ENCODE results near the gene TRPM3.

The TRPM3 gene

DNA sequence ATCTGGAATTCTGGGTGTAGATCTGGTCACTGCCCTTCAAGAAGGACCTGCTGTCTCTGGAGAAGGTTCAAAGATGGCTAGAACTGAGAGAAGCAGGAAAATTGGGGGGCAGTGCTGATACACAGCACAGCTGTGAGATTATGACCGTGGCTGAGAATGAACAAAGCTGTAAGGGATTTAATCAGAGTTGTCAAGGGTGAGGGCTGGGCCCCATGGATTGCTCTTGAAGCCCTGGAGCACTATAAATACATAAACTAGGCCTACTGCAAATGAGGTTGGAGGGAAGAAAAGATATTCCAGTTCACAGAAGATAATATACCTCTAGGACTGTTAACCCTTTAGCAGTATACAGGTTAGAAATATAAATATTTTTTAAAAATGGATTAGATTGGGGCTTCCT lies 620.6 kb downstream of the TRPM3 start:
- no peak for DNase-seq

DNA sequence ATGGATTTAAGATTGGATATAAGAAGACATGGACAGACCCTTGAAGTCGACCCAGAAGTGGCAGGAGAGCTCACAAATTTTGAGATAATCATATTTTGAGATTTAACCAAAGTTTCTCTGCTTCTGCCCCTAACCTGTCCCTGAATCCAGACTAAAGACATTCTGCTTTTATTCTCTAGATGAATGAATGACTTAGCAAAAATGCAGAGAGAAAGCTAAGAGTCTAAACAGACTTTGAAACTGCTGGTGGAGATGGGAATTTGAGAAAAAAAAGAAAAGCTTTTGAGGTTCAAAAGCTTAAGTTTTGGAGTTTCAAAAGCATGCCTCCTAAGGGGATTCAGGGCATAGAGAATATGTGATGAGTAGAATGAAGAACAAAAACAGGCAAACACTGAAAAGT lies 621.8 kb downstream of the TRPM3 start:
- DNase-seq = no peak

DNA sequence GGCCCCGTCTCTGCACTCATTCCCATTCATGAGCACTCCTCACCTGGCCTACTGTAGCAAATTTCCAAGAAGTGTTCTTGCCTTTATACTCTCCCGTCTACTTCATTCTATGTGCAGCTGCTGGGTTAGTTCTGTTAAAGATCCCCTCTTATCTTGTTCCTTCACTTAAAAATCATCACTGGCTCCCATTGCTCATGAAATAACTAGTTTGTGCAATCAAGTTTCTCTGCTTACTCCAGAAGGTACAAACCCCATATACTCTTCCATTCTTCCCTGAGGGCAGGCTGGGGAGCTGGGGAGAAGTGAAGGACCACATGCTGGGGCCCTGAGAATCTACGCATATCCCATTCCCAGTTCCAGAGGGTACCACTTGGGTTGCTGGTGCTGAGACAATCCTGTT lies 622.6 kb downstream of the TRPM3 start:
- DNase-seq = no peak

DNA sequence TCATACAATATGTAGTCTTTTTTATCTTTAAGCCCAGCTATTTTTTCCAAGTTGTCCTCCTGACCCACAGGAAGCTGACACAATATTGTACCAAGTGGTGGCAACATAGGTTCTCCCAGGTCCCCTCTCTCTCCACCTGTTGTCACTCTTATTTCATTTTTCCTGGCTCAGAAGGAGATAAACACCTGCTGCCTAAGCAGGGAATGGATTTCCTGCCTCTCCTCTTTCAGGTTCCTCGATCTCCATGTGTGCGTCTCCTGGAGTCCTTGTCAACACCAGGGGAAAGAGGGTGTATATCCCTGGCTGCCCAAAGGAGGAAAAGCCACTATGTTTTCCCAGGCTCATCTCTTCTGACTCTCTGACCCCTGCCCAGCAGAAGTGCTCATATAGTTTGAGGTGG lies 625.2 kb downstream of the TRPM3 start:
- no peak for DNase-seq

DNA sequence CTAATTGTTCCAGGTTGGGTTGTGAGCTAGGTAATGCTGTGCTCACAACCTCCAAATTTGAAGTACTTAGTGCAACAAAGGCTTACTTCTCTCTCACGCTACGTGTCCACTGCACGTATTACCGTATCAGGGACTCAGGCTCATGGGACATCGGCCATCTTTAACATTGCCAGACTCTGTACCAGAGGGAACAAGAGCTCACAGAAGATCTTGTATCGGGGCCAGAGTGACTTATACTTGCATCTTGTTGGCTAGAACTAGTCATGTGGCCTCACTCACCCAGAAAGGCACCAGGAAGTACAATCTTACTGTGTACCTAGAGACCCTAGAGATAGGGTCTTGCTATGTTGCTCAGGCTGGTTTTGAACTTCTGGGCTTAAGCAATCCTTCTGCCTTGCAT lies 625.9 kb downstream of the TRPM3 start:
- DNase-seq = no peak

DNA sequence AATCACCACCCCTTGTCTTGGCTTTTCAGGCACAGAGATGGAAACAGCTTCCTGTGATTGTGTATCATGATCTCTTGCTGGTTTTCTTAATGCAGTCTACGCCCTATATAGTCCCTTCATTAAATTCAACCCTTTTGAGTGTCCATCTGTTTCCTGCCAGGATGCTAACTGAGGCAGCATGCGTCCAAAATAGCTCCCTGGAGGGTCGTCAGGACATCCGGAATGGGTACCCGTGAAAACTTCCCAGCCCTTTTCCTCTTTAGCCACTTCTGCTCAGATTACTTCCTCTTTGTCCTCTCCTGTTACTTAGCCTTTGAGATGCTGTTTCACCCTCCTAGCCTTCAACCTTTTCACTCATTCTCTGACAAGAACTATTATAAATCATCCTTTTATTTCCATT lies 627.2 kb downstream of the TRPM3 start:
- DNase-seq = no peak

DNA sequence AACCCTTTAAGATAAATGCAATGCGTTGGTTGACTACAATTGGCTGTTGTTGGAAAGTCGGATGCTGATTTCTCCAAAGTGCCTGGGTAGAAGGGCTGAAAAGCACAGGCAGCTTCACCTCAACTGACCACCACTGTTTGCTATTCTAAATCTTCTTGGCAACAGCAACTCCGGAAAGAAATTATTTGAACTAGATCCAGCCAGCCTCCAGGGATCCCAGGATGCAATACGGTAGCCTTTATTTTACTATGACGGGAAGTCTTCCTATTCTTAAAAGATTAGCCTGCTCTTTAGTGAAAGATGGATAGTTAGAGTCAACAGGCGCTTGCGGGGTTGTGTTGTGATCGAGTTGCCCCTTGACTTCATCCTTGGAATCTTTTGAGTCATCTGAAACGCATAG lies 628.4 kb downstream of the TRPM3 start:
- no peak for DNase-seq

DNA sequence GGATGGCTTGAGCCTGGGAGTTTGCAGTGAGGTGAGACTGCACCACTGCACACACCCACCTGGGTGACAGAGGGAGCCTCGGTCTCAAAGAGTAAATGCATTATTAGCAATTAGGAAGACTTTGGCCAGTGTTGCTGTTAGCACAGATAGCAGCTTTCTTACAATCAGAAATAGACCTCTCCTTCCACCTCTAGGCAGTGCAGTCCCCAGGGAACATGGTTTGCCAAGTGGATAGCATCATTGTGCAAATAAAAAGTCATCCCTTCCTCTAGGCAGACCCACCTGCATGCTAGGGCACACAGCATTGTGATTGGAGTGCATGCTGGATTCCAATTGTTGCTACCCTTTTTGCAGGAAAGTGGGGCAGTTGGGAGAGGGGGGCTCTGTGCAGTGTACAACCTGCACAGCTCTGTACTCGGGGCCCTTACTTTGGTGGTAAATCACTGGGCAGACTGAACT lies 629.1 kb downstream of the TRPM3 start:
- DNase-seq = no peak

DNA sequence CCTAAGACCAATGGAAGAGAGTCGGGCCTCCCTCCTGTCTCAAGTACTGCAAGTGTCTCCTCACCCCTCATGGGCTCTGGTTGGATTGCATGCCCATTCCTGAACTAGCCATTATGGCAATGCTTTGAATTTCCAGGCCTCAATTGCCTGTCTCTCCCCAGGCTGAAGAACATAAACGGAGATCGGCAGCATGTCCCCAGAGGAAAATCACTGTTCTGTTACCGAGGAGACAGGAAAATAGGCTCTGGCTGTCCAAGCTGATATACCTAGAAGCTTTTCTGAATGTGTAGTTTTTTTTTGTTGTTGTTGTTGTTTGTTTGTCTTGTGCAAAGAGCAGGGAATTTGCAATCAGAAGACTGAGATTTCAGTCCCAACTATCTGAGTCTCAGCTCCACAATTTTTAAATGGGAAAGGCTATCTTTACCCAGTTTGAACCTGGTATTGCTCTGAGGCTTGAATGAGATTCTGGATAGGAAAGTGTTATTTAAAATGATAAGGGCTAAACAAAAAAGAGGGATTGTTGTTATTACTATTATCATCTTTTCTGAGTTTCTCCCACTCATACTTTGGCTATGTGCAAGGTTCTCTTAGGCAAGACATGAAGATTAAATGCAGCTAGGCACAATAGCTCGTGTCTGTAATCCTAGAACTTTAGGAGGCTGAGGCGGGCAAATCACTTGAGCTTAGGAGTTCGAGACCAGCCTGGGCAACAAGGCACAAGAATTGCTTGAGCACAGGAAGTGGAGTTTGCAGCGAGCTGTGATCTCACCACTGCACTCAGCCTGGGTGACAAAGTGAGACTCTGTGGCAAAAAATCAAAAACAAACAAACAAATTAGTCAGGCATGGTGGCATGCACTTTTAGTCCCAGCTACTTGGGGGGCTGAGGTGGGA lies 629.7 kb downstream of the TRPM3 start:
- no peak for DNase-seq

DNA sequence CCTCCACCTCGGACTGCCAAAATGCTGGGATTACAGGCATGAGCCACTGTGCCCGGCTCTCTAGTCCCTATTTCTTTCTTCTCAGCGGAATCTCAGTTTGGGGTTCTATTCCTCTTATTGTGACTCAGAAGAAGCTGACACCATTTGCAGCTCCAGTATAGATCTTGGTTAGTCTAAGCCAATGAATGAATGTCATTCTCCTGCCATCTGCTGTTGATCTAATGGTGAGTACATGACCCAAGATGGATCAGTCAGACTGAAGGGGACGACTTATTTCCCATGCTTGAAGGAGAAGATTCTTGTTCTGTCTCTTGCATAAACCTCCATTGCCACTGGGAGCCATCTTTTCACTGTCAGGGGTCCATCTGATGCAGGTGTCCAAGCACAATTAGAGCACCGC lies 630.9 kb downstream of the TRPM3 start:
- DNase-seq = no peak

DNA sequence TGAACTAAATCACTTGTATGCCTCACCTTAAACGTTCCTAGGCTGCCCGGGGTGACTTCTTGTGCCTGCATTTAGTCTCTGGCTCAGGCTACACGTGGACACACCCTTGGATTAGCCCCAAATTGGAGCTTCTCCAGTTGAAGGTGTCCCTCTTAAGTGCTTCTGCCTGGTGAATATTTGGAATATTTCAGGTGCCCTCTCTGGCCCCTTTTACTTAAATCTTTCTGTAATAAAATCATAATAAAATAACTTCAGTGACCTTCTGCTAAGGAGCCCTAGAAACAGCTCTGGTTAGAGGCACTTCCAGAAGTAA lies 632.7 kb downstream of the TRPM3 start:
- DNase-seq = no peak

DNA sequence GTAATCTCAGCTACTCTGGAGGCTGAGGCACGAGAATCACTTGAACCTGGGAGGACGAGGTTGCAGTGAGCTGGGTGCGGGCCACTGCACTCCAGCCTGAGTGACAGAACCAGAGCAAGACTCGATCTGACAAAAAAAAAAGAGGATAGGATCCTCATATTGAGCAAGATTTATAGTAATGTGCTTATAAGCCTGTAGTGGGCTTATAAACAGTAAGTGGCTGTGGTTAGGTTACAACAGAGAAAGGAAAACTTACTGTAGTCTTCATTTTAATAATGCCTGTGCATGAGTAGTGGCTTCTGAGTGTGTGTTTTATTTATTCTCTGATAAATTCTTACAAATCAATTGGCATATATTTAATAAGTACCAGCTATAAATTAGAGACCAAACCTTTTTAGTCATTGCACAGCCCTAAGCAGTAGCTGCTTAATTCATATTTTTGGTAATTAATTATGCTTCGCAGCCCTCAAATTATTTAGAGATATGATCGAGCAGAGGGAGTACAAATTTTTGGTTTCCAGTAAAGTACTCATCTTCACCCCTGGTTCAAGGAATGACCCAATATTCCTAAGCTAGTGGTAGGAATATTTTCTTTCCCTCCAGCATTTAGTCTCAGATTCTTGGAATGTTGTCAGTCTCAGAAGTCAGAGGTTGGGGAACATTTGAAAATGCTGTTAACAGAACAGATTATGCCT lies 633.2 kb downstream of the TRPM3 start:
- DNase-seq = no peak

DNA sequence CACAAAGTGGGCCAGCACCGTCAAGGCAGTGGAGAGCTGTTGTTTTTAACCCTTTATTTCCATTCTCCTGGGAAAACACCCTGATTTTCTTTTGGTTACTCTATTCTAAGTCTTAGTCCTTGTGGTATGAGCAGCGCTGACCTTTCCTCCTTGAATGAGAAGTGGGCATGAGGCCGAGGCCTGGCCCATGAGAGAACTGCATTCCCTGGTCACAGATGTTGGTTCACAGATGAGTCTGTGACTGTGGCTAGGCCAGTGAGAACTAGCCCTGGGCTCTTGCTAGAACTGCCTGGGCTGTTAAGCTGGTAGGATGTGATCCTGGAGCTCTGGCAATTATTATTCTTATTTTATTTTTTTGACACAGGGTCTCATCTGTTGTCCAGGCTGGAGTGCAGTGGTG lies 635.3 kb downstream of the TRPM3 start:
- no peak for DNase-seq

DNA sequence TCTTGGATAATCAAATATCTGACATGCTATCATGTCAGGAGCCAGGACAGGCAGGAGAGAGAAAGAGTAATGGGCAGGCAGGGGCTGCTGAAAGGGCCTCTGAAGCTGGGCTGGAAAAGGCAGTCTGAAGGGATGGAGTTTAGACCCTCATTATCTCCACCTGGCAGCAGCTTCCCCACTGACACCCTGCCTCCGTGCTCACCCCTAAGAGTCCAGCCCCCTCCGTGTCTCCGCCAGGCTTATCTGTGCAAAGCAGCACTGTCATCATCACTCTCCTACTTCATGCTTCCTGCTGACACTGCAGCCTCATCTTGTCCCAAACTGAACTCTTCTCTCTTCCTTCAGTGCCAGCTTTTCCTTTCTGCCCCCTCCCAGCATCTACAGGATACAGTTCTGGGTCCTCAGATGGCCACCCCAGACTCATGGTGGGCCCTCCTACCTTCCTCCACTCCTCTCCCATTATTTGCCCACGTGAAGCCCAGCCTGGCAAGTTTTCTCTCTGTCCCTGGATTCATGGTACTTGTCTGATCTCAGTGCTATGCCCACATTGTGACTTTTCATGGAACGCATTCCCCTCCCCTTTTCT lies 636.1 kb downstream of the TRPM3 start:
- DNase-seq = peak in 2 of 3 donors; percentile 32 to 41

DNA sequence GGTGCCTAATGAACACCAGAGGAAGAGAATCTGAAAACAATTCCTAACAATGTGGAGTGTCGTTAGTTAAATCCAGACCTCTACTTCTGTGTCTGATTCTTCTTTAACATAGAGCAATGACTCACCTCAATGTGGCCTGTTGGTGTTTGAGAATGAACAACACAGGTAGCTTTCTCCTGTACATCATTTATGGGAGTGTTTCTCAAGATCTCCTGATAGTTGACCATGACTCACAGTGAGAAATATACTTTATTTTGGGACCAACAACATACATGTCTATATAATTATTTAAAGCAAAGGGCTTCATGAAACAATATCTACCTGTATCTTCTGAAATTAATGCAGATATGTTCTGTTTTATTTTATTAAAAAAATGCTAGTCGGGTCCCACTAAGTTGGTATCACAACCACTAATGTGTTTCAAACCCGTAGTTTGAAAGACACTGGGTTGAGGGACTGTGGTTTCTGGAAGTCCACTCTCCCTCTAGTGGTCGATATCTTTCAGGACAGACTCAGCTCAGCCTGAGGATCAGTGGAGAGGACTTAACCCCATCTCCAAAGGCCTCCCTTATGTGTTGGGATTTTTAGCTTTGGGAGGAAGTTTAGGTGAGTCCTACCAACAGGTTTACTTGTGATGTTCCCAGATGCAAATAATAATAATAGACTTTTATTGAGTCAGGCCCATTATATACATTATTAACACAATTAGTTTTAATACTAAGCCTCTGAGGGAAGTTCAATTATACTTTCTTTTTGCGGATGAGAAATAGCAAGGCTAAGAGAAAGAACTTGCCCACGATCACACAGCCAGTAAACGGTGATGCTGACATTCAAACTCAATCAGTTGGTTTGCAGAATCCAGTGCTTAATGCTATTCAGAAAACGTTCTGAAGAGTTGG lies 636.9 kb downstream of the TRPM3 start:
- peak; percentile 75 to 83 (median 76) for DNase-seq

DNA sequence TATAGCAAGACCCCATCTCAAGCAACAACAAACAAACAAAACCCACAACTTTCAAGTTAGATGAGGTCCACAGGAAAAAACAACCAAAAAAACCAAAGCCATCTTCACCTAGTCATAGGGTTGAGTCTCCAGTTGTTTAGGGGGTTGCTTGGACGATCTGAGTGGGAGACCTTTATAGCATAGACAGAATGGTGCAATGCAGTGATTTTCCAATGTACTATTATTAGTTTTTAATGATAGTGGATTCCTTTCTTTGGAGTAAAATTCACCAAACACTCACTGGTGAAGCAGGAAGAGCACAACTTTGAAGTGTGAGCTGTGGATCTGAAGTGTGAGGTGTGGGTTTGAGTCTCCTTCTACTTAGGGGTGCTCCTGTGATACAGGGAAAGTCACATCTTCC lies 640.0 kb downstream of the TRPM3 start:
- peak in 1 of 3 donors; percentile 18 for DNase-seq

DNA sequence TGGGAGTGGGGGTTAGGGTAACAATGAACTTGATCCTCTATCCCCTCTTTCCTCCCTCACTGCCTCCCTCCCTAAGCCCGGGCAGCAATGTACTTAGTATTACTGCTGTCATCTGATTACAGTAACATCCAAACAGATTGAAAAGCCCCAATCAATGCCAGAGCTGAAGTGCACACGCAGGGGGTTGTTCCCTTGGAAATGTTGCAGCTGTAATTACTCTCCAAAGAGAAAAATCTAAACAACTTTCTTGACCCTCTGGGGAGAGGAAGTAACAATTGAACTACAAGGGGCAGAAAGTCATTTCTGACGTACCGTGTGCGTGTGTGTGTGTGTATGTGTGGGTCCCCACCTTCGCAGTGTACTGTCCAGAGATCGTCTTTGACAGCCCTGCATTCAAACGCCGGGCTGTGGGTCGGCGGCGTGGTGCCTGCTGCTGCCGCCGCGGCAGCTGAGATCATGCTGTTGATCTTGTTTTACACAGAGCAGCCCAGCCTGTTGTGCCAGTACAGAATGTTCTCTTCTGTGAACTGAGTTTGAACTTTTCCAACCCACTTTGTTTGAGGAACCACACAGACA lies 640.9 kb downstream of the TRPM3 start:
- peak in 1 of 3 donors; percentile 53 for DNase-seq

DNA sequence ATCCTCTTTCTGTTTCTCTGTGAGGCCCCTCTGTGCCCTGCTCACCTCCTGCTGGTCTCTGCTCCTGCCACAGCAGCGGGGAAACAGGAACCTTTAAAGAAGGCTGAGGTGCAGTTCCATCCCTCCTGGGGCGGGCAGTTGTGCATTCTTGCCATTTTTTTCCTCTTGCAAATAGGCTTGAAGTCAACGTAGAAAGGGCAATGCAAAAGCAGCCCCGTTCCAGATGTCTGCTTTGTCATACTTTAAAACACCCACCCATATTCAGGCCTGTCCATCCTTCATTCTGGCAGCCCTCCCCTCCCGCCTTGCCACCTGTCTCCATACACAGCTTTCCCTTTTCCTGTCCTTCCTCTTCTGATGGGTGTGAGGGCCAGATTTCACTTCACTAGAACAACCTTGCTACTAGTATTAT lies 641.5 kb downstream of the TRPM3 start:
- no peak for DNase-seq
